Sciatic nerve (tissue), 2 donors: ENCODE measurements around the gene AGBL5. TPM values are rescaled to one million over a fixed set of nuclear protein-coding genes. Genes with fewer than 3 reads are reported as not detected.
A peak's percentile ranks its signal among the peaks of the same experiment; 100 is the strongest.

ENCODE experiments used
- ATAC-seq: fragments of 200-7000 bp; cut with Tn5 transposase; one replicate; pipeline ENCODE4 v1.9.1; 2020; ENCODE audit warnings: mild to moderate bottlenecking, moderate library complexity
- DNase-seq: peaks from one replicate; pipeline ENCODE4 v3.0.0-alpha.2; 2020; ENCODE audit warnings: low spot score
- intact Hi-C: fragments of 100-400 bp; cut with DNase I; formaldehyde crosslinking; loops from one replicate; pipeline ENCODE4 v1.14.2; 2022
- total RNA-seq: library from RNA; stranded (reverse); fragmentation: NEBNext Ultra II Directional; extraction: Animal tissue kit (Norgen Biotek cat#: 25700); gene quantifications from one replicate; pipeline ENCODE4 v1.2.1, GENCODE V29; 2021
- donor health status: DM: no; HTN: no; CAD: no.
- donor health status: DM: no; HTN: no; CAD: no.

AGBL5 gene
- total RNA-seq, 1 donor from 2014 or later: 16.3 TPM

- ATAC-seq (no peak), DNase-seq (no peak)
- intact Hi-C loops: no loop called here
These were observed 9.3 kb upstream of the AGBL5 start for GRCh38 chr2:27042159-27042661.

GRCh38 chr2:27042985-27043634 is 8.4 kb upstream of the AGBL5 start:
- ATAC-seq (no peak), DNase-seq (no peak)
- intact Hi-C loops: no loop called here

- intact Hi-C loops: no loop called here
- ATAC-seq: peak; percentile 24
- peak; percentile 73 for DNase-seq
These were observed 1.8 kb upstream of the AGBL5 start for GRCh38 chr2:27049422-27050280.

- intact Hi-C loops: no loop called here
- ATAC-seq: peak; percentile 94
- peak; percentile 96 for DNase-seq
These were observed 1.0 kb upstream of the AGBL5 start for GRCh38 chr2:27050281-27050995.

- intact Hi-C loops: no loop called here
- ATAC-seq: no peak
- peak; percentile 79 for DNase-seq
These were observed 606 bp downstream of the AGBL5 start for GRCh38 chr2:27051902-27052645.

- DNase-seq: no peak
- ATAC-seq: no peak
- intact Hi-C loops: no loop called here
These were observed 1.9 kb downstream of the AGBL5 start for GRCh38 chr2:27053321-27053720.

- DNase-seq (no peak), ATAC-seq (no peak)
- intact Hi-C loops: no loop called here
These were observed 2.3 kb downstream of the AGBL5 start for GRCh38 chr2:27053776-27054175.

GRCh38 chr2:27054721-27055120 is 3.3 kb downstream of the AGBL5 start:
- intact Hi-C loops: no loop called here
- ATAC-seq (no peak), DNase-seq (no peak)

GRCh38 chr2:27057184-27057583 is 5.7 kb downstream of the AGBL5 start:
- intact Hi-C loops: no loop called here
- ATAC-seq: no peak
- DNase-seq: no peak

GRCh38 chr2:27058210-27058609 is 6.7 kb downstream of the AGBL5 start:
- DNase-seq: no peak
- intact Hi-C loops: no loop called here

GRCh38 chr2:27059141-27059820 is 7.8 kb downstream of the AGBL5 start:
- intact Hi-C loops: no loop called here
- DNase-seq (no peak), ATAC-seq (no peak)

More at GRCh38 chr2:27058210-27058609, 6.7 kb downstream of the AGBL5 start:
- ATAC-seq: no peak

- intact Hi-C loops: no loop called here
- ATAC-seq (no peak), DNase-seq (no peak)
These were observed 8.9 kb downstream of the AGBL5 start for GRCh38 chr2:27060323-27060722.

- ATAC-seq (no peak), DNase-seq (no peak)
- intact Hi-C loops: no loop called here
These were observed 13.7 kb downstream of the AGBL5 start for GRCh38 chr2:27065128-27065527.

GRCh38 chr2:27067385-27067784 is 15.9 kb downstream of the AGBL5 start:
- ATAC-seq (no peak), DNase-seq (no peak)
- intact Hi-C loops: no loop called here

GRCh38 chr2:27069436-27069835 is 18.0 kb downstream of the AGBL5 start:
- ATAC-seq (no peak), DNase-seq (peak; percentile 47)
- intact Hi-C loops: no loop called here

GRCh38 chr2:27069961-27070618 is 18.6 kb downstream of the AGBL5 start:
- ATAC-seq (no peak), DNase-seq (no peak)
- intact Hi-C loops: no loop called here

- DNase-seq: no peak
- intact Hi-C loops: no loop called here
- ATAC-seq: no peak
These were observed 19.3 kb downstream of the AGBL5 start for GRCh38 chr2:27070653-27071276.
